AG04450 (cell line): ENCODE measurements around the gene GUCA2B. TPM values are rescaled to one million over a fixed set of nuclear protein-coding genes. Genes with fewer than 3 reads are reported as not detected.

Experiments
- CTCF ChIA-PET: fragments of 300-600, 350-600 bp; formaldehyde crosslinking; extraction: SDS; loops from one replicate; lab custom pipeline; 2022; ENCODE audit warnings: antibody characterized with exemption, inconsistent platforms; lab: Charles Lee
- POLR2A ChIA-PET: fragments of 350-600 bp; formaldehyde crosslinking; extraction: SDS; loops from one replicate; lab custom pipeline; 2021; ENCODE audit warnings: antibody characterized with exemption, inconsistent platforms; lab: Yijun Ruan, JAX
- DNase-seq: peaks from one replicate; pipeline ENCODE4 v3.0.0-alpha.2; 2011; ENCODE audit warnings: low read depth, low spot score
- H3K27ac ChIP-seq: one replicate; pipeline ENCODE4 v1.5.1; 2012; ENCODE audit warnings: low read depth, low read length, control low read depth
- H3K27me3 ChIP-seq: one replicate; pipeline ENCODE4 v1.6.0; 2012; ENCODE audit warnings: low read length; ENCODE audit not compliant: control insufficient read depth, insufficient read depth
- H3K4me3 ChIP-seq: 2 replicates; pipeline ENCODE4 v1.5.1; 2011; ENCODE audit warnings: mild to moderate bottlenecking, low read depth, low read length, control low read depth
- H3K9me3 ChIP-seq: 2 replicates; pipeline ENCODE4 v1.5.1; 2012; ENCODE audit warnings: low read length; ENCODE audit not compliant: control insufficient read depth, insufficient read depth
- polyA plus RNA-seq: library from polyadenylated mRNA; depleted of rRNA; stranded (reverse); fragments of >200 nt; gene quantifications from 2 replicates; pipeline ENCODE4 v1.2.3, GENCODE V29; 2011
- TF ChIP-seq, protein P1 (sequence below): IDR thresholded peaks from 2 replicates; pipeline ENCODE4 v1.5.1; 2011; ENCODE audit warnings: low read depth, low read length, control low read depth, inconsistent platforms

GUCA2B gene
- polyA plus RNA-seq, 1 experiment = not detected

- Histone ChIP-seq H3K9me3 (no peaks in the 10 kb centered on the region; the same call in 1 of the 2 replicates), H3K27ac (no peak overlapping the region), H3K4me3 (no peak overlapping the region), H3K27me3 (peaks cover 24% of the 10 kb centered on the region)
- CTCF ChIA-PET = no interaction called here
- DNase-seq = no peak
- POLR2A ChIA-PET = no interaction called here
- TF ChIP-seq, protein P1, sequence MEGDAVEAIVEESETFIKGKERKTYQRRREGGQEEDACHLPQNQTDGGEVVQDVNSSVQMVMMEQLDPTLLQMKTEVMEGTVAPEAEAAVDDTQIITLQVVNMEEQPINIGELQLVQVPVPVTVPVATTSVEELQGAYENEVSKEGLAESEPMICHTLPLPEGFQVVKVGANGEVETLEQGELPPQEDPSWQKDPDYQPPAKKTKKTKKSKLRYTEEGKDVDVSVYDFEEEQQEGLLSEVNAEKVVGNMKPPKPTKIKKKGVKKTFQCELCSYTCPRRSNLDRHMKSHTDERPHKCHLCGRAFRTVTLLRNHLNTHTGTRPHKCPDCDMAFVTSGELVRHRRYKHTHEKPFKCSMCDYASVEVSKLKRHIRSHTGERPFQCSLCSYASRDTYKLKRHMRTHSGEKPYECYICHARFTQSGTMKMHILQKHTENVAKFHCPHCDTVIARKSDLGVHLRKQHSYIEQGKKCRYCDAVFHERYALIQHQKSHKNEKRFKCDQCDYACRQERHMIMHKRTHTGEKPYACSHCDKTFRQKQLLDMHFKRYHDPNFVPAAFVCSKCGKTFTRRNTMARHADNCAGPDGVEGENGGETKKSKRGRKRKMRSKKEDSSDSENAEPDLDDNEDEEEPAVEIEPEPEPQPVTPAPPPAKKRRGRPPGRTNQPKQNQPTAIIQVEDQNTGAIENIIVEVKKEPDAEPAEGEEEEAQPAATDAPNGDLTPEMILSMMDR = no peak
Measured at GRCh38 chr1:42135426-42135825, 17.8 kb upstream of the GUCA2B start.

- Histone ChIP-seq H3K9me3 (no peaks in the 10 kb centered on the region; the same call in 1 of the 2 replicates), H3K4me3 (no peak overlapping the region), H3K27me3 (peaks cover 22% of the 10 kb centered on the region), H3K27ac (no peak overlapping the region)
- TF ChIP-seq, protein P1 = no peak
- CTCF ChIA-PET = interaction anchor here (0.6 to 2.4 kb wide), 2 partner anchors 11 to 1851 kb away, joined by 3 to 7 read pairs; no protein-coding TSS in a partner anchor
- no peak for DNase-seq
- POLR2A ChIA-PET = no interaction called here
Measured at GRCh38 chr1:42136466-42136865, 16.7 kb upstream of the GUCA2B start.

DNA sequence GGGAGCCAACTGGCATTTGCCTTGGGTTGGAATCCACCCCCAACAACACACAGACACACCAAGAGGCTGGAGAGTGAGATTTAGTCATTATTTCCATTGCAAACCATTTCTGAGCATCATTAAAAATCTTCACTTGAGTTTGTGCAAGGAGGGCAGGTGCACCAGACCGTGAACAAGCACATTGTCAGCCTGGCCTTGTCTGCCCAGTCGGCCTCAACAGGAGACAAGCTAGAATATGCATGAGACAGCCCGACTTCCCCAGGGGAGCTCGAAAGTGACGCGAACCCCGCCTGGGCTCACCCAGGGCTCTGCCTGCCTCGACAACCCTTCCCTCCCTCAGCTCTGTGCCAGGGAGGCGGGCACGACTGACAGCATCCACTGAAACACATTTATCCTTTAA is 15.4 kb upstream of the GUCA2B start:
- ChIA-PET POLR2A (no interaction called here), CTCF (interaction anchor here (2.4 kb wide), 1 partner anchor 10 kb away, joined by 7 read pairs; no protein-coding TSS in a partner anchor)
- Histone ChIP-seq H3K4me3 (no peak overlapping the region), H3K27ac (no peak overlapping the region), H3K9me3 (no peaks in the 10 kb centered on the region; the same call in 1 of the 2 replicates), H3K27me3 (peaks cover 26% of the 10 kb centered on the region)
- DNase-seq = no peak
- TF ChIP-seq, protein P1 = no peak

DNA sequence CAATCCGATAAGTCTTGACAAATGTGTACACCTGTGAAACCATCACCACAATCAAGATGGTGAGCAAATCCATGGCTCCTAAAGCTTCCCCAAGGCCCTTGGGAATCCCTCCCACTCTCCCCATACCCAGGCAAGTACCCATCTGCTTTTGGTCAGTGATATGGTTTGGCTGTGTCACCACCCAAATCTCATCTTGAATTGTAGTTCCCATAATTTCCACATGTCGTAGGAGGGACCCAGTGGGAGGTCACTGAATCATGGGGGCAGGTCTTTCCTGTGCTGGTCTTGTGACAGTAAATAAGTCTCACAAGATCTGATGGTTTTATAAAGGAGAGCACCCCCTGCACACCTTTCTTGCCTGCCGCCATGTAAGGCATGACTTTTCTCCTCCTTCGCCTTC is 14.6 kb upstream of the GUCA2B start:
- no peak for DNase-seq
- TF ChIP-seq, protein P1 = no peak
- no peak overlapping the region for H3K4me3 ChIP-seq
- H3K27me3 ChIP-seq = peaks cover 30% of the 10 kb centered on the region
- ChIA-PET POLR2A (no interaction called here), CTCF (interaction anchor here (2.4 kb wide), 1 partner anchor 9 kb away, joined by 7 read pairs; no protein-coding TSS in a partner anchor)
- no peaks in the 10 kb centered on the region; the same call in 1 of the 2 replicates for H3K9me3 ChIP-seq
- H3K27ac ChIP-seq = no peak overlapping the region

DNA sequence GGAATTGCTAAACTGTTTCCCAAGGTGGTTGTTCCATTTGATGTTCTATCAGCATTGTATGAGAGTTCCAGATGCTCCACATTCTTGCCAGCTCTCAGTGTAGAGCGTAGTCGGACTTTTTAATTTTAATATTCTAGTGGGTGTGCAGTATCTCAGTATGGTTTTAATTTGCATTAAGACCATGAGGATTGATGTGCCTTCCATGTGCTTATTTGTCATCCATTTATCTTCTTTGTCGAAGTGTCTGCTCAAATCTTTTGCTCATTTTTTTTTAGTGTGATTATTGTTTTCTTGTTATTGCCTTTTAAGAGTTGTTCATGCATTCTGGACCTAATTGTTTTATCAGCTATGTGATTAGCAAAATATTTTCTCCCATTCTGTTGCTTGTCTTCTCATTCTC is 13.8 kb upstream of the GUCA2B start:
- H3K9me3 ChIP-seq = no peaks in the 10 kb centered on the region; the same call in 1 of the 2 replicates
- no peak for DNase-seq
- peaks cover 32% of the 10 kb centered on the region for H3K27me3 ChIP-seq
- no peak overlapping the region for H3K4me3 ChIP-seq
- TF ChIP-seq, protein P1 = no peak
- H3K27ac ChIP-seq = no peak overlapping the region
- CTCF ChIA-PET = no interaction called here
- POLR2A ChIA-PET = no interaction called here
